GM12892 (cell line): ENCODE results near the gene CABCOCO1.

ENCODE experiments used
- POLR2A ChIP-seq: IDR thresholded peaks from 2 replicates; pipeline ENCODE4 v1.6.1; 2011; ENCODE audit warnings: low read depth, low read length, control low read depth
- POLR2AphosphoS5 ChIP-seq: IDR thresholded peaks from 2 replicates; pipeline ENCODE4 v1.6.1; 2011; ENCODE audit warnings: low read depth, low read length, control low read depth

DNA sequence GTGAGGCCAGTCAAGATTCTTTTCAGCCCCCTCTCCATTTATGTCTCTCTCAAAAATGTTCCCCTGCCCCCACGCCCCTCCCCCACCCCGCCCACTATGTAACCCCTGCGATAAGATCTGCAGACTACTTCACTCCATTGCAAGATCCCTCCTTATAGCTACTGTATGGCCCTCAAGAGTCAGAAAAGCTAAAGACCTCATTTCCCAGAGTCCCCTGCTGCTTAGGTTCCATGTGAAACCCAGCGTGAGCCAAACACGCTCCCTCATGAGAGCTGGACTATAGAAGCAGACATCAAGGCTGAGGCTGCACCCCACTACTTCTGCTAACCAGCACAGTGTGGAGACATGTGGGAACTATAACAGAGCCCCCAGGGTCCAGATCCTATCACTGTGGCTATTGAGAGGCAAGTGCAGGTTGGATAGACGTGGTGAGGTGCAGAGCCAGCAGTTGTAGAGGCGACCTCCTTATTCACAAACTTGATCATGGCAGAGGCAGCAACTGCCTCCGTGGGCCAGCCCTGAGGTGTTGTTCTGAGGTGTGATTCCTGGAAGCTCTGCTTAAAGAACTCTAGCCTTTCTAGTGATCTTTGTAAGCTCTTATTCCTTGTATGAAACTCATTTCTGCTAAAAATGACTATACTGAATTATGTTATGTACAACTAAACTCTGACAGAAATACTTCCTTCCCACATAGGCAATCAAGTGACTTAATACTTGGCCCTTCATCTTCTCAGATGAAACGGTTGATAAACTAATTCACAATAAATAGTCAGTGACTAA is 121.8 kb downstream of the CABCOCO1 start:
- TF ChIP-seq POLR2A = no peak
- no peak for TF ChIP-seq POLR2AphosphoS5
